HUDEP-2 (cell line): ENCODE data around the gene NUP37.

Experiments used
- DNase-seq, 76 experiments: peaks; one replicate each; lab custom pipeline; 2025; ENCODE audit not compliant: unreplicated experiment in 76 of 76; lab: John Stamatoyannopoulos, UW

NUP37 gene

GRCh38 chr12:102033991-102034745 lies 85.7 kb downstream of the NUP37 start:
- no peak for DNase-seq

GRCh38 chr12:102031852-102032251 lies 88.1 kb downstream of the NUP37 start:
- no peak for DNase-seq

- no peak for DNase-seq
Observed at GRCh38 chr12:102029141-102029540, 90.8 kb downstream of the NUP37 start.

GRCh38 chr12:102026728-102027127 lies 93.2 kb downstream of the NUP37 start:
- no peak for DNase-seq

- no peak for DNase-seq
Observed at GRCh38 chr12:102024765-102025164, 95.1 kb downstream of the NUP37 start.

- DNase-seq, result no peak
Observed at GRCh38 chr12:102023343-102023930, 96.5 kb downstream of the NUP37 start.
